ENCODE results near the gene GABRA1.

DNA sequence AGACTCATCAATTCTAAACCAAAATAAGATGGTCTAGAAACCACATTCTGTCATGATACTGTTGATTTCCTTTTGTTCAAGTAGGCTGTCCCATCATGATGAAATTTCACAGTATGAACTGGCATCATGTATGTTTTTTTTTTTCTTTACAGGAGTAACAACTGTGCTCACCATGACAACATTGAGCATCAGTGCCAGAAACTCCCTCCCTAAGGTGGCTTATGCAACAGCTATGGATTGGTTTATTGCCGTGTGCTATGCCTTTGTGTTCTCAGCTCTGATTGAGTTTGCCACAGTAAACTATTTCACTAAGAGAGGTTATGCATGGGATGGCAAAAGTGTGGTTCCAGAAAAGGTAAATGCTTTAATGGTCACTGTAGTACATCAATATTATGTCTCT is 47.6 kb downstream of the GABRA1 start:
- TF ChIP-seq POLR2A (IDR thresholded peaks at IDR 0.05): no peak
- TF ChIP-seq, protein P1, sequence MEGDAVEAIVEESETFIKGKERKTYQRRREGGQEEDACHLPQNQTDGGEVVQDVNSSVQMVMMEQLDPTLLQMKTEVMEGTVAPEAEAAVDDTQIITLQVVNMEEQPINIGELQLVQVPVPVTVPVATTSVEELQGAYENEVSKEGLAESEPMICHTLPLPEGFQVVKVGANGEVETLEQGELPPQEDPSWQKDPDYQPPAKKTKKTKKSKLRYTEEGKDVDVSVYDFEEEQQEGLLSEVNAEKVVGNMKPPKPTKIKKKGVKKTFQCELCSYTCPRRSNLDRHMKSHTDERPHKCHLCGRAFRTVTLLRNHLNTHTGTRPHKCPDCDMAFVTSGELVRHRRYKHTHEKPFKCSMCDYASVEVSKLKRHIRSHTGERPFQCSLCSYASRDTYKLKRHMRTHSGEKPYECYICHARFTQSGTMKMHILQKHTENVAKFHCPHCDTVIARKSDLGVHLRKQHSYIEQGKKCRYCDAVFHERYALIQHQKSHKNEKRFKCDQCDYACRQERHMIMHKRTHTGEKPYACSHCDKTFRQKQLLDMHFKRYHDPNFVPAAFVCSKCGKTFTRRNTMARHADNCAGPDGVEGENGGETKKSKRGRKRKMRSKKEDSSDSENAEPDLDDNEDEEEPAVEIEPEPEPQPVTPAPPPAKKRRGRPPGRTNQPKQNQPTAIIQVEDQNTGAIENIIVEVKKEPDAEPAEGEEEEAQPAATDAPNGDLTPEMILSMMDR (IDR thresholded peaks at IDR 0.05): no peak
